PC-3 (cell line): ENCODE measurements around the gene CNOT6L. TPM values are rescaled to one million over a fixed set of nuclear protein-coding genes. Genes with fewer than 3 reads are reported as not detected.

ENCODE experiments used
- ATAC-seq: fragments of 200-7000 bp; cut with Tn5 transposase; 2 replicates; pipeline ENCODE4 v1.9.1; 2020; ENCODE audit warnings: mild to moderate bottlenecking, moderate library complexity
- BruUV-seq: library from RNA; stranded (reverse); fragments of 400-500 nt; replicated peaks from 2 replicates; lab custom pipeline; 2021; lab: Mats Ljungman, UMichigan
- CTCF ChIA-PET: fragments of 300-600 bp; sonication (Branson Sonifier 250); formaldehyde crosslinking; loops from one replicate; lab custom pipeline; 2022; ENCODE audit warnings: antibody characterized with exemption; lab: Charles Lee
- POLR2A ChIA-PET: fragments of 300-600 bp; sonication (Branson Sonifier 250); formaldehyde crosslinking; loops from one replicate; lab custom pipeline; 2022; ENCODE audit warnings: antibody characterized with exemption; ENCODE audit not compliant: unreplicated experiment; lab: Charles Lee
- DNase-seq: peaks from one replicate; pipeline ENCODE4 v3.0.0-alpha.2; 2015
- H2AFZ ChIP-seq: fragments of 300-600 bp; sonication (generic); 2 replicates; pipeline ENCODE4 v1.6.0; 2016; ENCODE audit warnings: antibody characterized with exemption, low read length
- H3F3A ChIP-seq: fragments of 300-600 bp; sonication (generic); one replicate; pipeline ENCODE4 v1.6.0; 2017; ENCODE audit warnings: antibody characterized with exemption, low read length, control low read depth, mild to moderate bottlenecking; ENCODE audit not compliant: unreplicated experiment
- H3K27ac ChIP-seq: fragments of 300-600 bp; sonication (generic); 2 replicates; pipeline ENCODE4 v1.5.1; 2016; ENCODE audit warnings: mild to moderate bottlenecking, low read length
- H3K27me3 ChIP-seq: fragments of 300-600 bp; sonication (generic); 2 replicates; pipeline ENCODE4 v1.6.1; 2016; ENCODE audit warnings: low read length, mixed read lengths
- H3K36me3 ChIP-seq: fragments of 300-600 bp; sonication (generic); 2 replicates; pipeline ENCODE4 v1.6.1; 2016; ENCODE audit warnings: low read depth, mixed run types, low read length, mixed read lengths
- H3K4me1 ChIP-seq: fragments of 300-600 bp; sonication (generic); 2 replicates; pipeline ENCODE4 v1.5.1; 2016; ENCODE audit warnings: low read length; ENCODE audit not compliant: insufficient read depth
- H3K4me2 ChIP-seq: fragments of 300-600 bp; sonication (generic); 2 replicates; pipeline ENCODE4 v1.6.0; 2016; ENCODE audit warnings: low read length
- H3K4me3 ChIP-seq: fragments of 300-600 bp; sonication (generic); 2 replicates; pipeline ENCODE4 v1.5.1; 2016; ENCODE audit warnings: mild to moderate bottlenecking, low read length, mixed read lengths
- H3K79me2 ChIP-seq: fragments of 300-600 bp; sonication (generic); 2 replicates; pipeline ENCODE4 v1.6.1; 2017; ENCODE audit warnings: low read length, mixed read lengths
- H3K9ac ChIP-seq: fragments of 300-600 bp; sonication (generic); 2 replicates; pipeline ENCODE4 v1.6.0; 2016; ENCODE audit warnings: mild to moderate bottlenecking, low read length
- H3K9me2 ChIP-seq: fragments of 300-600 bp; sonication (generic); replicated peaks from 2 replicates; pipeline ENCODE4 v1.6.1; 2016; ENCODE audit warnings: mixed run types, low read length, mixed read lengths
- H3K9me3 ChIP-seq: fragments of 300-600 bp; sonication (generic); 2 replicates; pipeline ENCODE4 v1.6.1; 2016; ENCODE audit warnings: low read length, mixed read lengths
- H4K20me1 ChIP-seq: fragments of 300-600 bp; sonication (generic); 2 replicates; pipeline ENCODE4 v1.6.1; 2016; ENCODE audit warnings: low read length, mixed read lengths
- CTCF ChIP-seq: fragments of 300-600 bp; sonication (generic); conservative IDR thresholded peaks from 2 replicates; pipeline ENCODE4 v1.5.1; 2017; ENCODE audit warnings: antibody characterized with exemption, low read depth, mild to moderate bottlenecking, low read length
- EZH2 ChIP-seq: fragments of 300-600 bp; sonication (generic); IDR thresholded peaks from one replicate; pipeline ENCODE4 v1.6.1; 2017; ENCODE audit warnings: antibody characterized with exemption, mild to moderate bottlenecking, low read length; ENCODE audit not compliant: unreplicated experiment
- EZH2phosphoT487 ChIP-seq: fragments of 300-600 bp; sonication (generic); IDR thresholded peaks from 2 replicates; pipeline ENCODE4 v1.6.1; 2018; ENCODE audit warnings: mild to moderate bottlenecking, antibody characterized with exemption, low read length, borderline replicate concordance
- intact Hi-C: fragments of 100-400 bp; cut with micrococcal nuclease; formaldehyde crosslinking; loops from 2 replicates; pipeline ENCODE4 v1.9.0; 2023
- total RNA-seq: library from RNA; depleted of rRNA; stranded (reverse); fragments of >200 nt; gene quantifications from 2 replicates; pipeline ENCODE4 v1.2.3, GENCODE V29; 2014

CNOT6L gene
- total RNA-seq, 1 experiment from 2014 or later, result 2.6 TPM

- BruUV-seq, result no TSS peak
- no peaks in the 10 kb centered on the region for H3K36me3 ChIP-seq
- no peaks in the 10 kb centered on the region for H3K27me3 ChIP-seq
- no peaks in the 10 kb centered on the region for H4K20me1 ChIP-seq
- intact Hi-C loops, result no loop called here
- H3K9me3 ChIP-seq, result no peaks in the 10 kb centered on the region
- H3F3A ChIP-seq, result no peaks in the 10 kb centered on the region
- ChIA-PET POLR2A (interaction anchor here (0.5 kb wide), 1 partner anchor 155 kb away, joined by 4 read pairs; no protein-coding TSS in a partner anchor), CTCF (no interaction called here)
- H3K79me2 ChIP-seq, result no peaks in the 10 kb centered on the region
- no peaks in the 10 kb centered on the region for H3K9me2 ChIP-seq
- H3K4me1 ChIP-seq, result no peaks in the 10 kb centered on the region
- no peak overlapping the region for H3K9ac ChIP-seq
- no peak overlapping the region for H3K27ac ChIP-seq
- no peak for TF ChIP-seq EZH2
- TF ChIP-seq EZH2phosphoT487, result no peak
- no peak for TF ChIP-seq CTCF
- no peak overlapping the region for H3K4me3 ChIP-seq
- DNase-seq (no peak), ATAC-seq (no peak)
- H3K4me2 ChIP-seq, result no peak overlapping the region
- no peak overlapping the region for H2AFZ ChIP-seq
These were observed 106.5 kb downstream of the CNOT6L start for GRCh38 chr4:77712675-77713074.

GRCh38 chr4:77711469-77711868 lies 107.7 kb downstream of the CNOT6L start:
- ChIA-PET CTCF (no interaction called here), POLR2A (no interaction called here)
- no peak for DNase-seq
- no peak for ATAC-seq
- Histone ChIP-seq H3K27me3 (no peaks in the 10 kb centered on the region), H2AFZ (no peak overlapping the region), H3F3A (no peaks in the 10 kb centered on the region), H3K4me1 (no peaks in the 10 kb centered on the region), H3K27ac (no peak overlapping the region), H3K4me3 (no peak overlapping the region), H3K9me2 (no peaks in the 10 kb centered on the region), H4K20me1 (no peaks in the 10 kb centered on the region), H3K4me2 (no peak overlapping the region), H3K9ac (no peak overlapping the region), H3K79me2 (no peaks in the 10 kb centered on the region), H3K36me3 (no peaks in the 10 kb centered on the region), H3K9me3 (no peaks in the 10 kb centered on the region)
- no TSS peak for BruUV-seq
- intact Hi-C loops, result no loop called here
- TF ChIP-seq EZH2 (no peak), CTCF (no peak), EZH2phosphoT487 (no peak)

GRCh38 chr4:77710684-77711083 lies 108.5 kb downstream of the CNOT6L start:
- no peak overlapping the region for H3K9ac ChIP-seq
- no peak overlapping the region for H3K4me3 ChIP-seq
- no peaks in the 10 kb centered on the region for H3K4me1 ChIP-seq
- CTCF ChIA-PET, result no interaction called here
- intact Hi-C loops, result no loop called here
- no peak overlapping the region for H3K27ac ChIP-seq
- DNase-seq (no peak), ATAC-seq (no peak)
- no peak overlapping the region for H3K4me2 ChIP-seq
- H3F3A ChIP-seq, result no peaks in the 10 kb centered on the region
- H3K36me3 ChIP-seq, result no peaks in the 10 kb centered on the region
- BruUV-seq, result no TSS peak
- H4K20me1 ChIP-seq, result no peaks in the 10 kb centered on the region
- H3K79me2 ChIP-seq, result no peaks in the 10 kb centered on the region
- POLR2A ChIA-PET, result no interaction called here
- TF ChIP-seq EZH2 (no peak), EZH2phosphoT487 (no peak), CTCF (no peak)
- H3K27me3 ChIP-seq, result no peaks in the 10 kb centered on the region
- no peak overlapping the region for H2AFZ ChIP-seq
- H3K9me2 ChIP-seq, result no peaks in the 10 kb centered on the region
- H3K9me3 ChIP-seq, result no peaks in the 10 kb centered on the region
